SK-N-MC (cell line): Measurements from ENCODE around the gene OSCAR.

Source experiments
- EZH2 ChIP-seq: fragments of 200-600 bp; sonication (generic); IDR thresholded peaks from one replicate; pipeline ENCODE4 v1.6.1; 2017; ENCODE audit warnings: antibody characterized with exemption
- FOXP2 ChIP-seq: optimal IDR thresholded peaks from 2 replicates; pipeline ENCODE3; 2011; ENCODE audit warnings: mild to moderate bottlenecking, moderate library complexity; ENCODE audit not compliant: insufficient read depth; ENCODE audit errors: extremely low read length, control extremely low read depth
- POLR2AphosphoS5 ChIP-seq: IDR thresholded peaks from 2 replicates; pipeline ENCODE4 v1.6.1; 2012; ENCODE audit warnings: mild to moderate bottlenecking, low read depth, low read length, borderline replicate concordance

DNA sequence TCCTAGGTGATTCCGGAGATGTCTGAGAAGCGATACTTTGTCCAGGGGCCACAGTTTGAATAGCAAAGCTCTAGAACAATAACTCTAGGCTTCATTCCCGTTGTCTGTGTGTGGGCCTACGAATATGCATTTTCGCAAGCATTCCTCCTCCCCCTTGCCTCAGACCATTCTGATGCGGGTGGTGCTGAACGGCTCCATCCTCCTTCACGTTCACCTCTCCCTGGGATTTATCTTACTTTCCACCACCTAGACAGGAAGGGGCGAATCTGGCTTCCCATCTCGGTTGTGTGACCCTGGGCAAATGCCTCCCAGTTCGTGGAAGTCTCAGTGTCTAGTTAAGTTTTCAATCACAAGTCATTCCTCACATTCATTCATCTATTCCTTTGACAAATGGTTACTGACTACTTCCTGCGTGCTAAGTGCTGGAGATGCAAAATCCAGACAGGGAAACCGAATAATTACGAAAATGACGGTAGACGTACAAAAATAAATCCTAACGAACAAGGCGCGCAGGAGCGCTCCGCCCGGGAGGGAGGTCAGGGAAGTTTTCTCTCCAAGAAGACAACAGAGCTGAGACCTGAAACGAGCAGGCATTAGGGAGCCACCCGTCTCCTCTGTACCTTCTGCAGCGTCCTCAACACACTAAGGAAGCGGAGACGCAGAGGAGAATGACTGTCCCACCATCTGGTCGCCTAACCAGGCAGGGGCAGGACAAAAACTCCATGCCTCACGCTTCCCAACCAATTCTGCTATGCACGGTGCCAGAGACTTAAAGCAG lies 35.7 kb upstream of the OSCAR start:
- TF ChIP-seq EZH2 (no peak), POLR2AphosphoS5 (no peak), FOXP2 (no peak)
